ENCODE results near the gene PLEKHM2. TPM values are rescaled to one million over a fixed set of nuclear protein-coding genes. Genes with fewer than 3 reads are reported as not detected.

The PLEKHM2 gene
- total RNA-seq, 1 experiment from 2014 or later, result 45.9 TPM

DNA sequence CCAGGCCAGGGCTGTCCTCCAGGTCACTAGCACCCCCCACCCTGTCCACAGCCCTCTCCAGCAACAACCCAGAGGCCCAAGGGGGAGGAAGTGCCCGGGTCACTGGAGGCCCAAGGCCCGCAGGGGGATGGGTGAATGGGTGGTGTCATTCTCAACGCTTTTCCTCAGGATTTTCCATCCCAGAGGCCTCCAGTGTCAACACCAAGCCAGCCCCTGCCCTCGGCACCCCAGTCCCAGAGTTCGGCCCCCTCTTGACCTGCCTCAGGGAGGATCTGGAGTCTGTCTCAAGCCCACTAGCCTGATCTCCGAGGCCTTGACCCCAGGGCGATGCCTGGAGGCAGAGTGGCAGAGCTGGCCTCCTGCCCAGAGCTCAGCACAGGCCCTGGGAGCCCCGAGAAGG is 63.3 kb downstream of the PLEKHM2 start:
- TF ChIP-seq CTCF (conservative IDR thresholded peaks at IDR 0.05), result no peak
- no peak overlapping the region for H3K9ac ChIP-seq (ENCODE audit: extremely low read depth, insufficient read length, low read length)
- no peak overlapping the region for H2AK5ac ChIP-seq (ENCODE audit: insufficient read length, low read length)
- no CpG with 5 or more reads among the region's 8 CpGs for WGBS (ENCODE audit: extremely low coverage, insufficient read length, low lambda C conversion rate)
- H3K79me1 ChIP-seq (ENCODE audit: insufficient read depth, low read depth, low read length, poor library complexity, severe bottlenecking), result no peaks in the 10 kb centered on the region
- Mint-ChIP-seq H3K4me1 (peaks cover 5 to 7% of the 10 kb centered on the region in 2 experiments; a peak in 2 of 4 replicates), H3K27me3 (ENCODE audit: low read depth) (peaks cover 5% of the 10 kb centered on the region), H3K9me3 (no peaks in the 10 kb centered on the region), H3K36me3 (ENCODE audit: insufficient read depth in 1 of 3, low read depth in 3 of 3) (no peaks in the 10 kb centered on the region; a peak in 1 of 7 replicates), H3K4me3 (no peak overlapping the region), H3K27ac (no peak overlapping the region)
- no peaks in the 10 kb centered on the region for H3K9me3 ChIP-seq (ENCODE audit: control insufficient read depth, low read depth, low read length)
- no peaks in the 10 kb centered on the region for H3K23me2 ChIP-seq (ENCODE audit: insufficient read length, low read depth, low read length, poor library complexity, severe bottlenecking)
- no peak overlapping the region for H4K8ac ChIP-seq (replicated peaks; ENCODE audit: insufficient read length, low read depth, low read length)
- H3K4me2 ChIP-seq (ENCODE audit: insufficient read depth, insufficient read length, low read length), result no peak overlapping the region
- no peak overlapping the region for H3K23ac ChIP-seq (ENCODE audit: insufficient read length, low read depth, low read length)
- no peaks in the 10 kb centered on the region; the same call in 1 of the 2 replicates for H3K4me1 ChIP-seq (ENCODE audit: insufficient read depth, low read length)
- no peaks in the 10 kb centered on the region for H3K79me2 ChIP-seq (ENCODE audit: insufficient read depth, low read length)
- no peak overlapping the region for H4K5ac ChIP-seq (ENCODE audit: insufficient read length, low read depth, low read length)
- H2AFZ ChIP-seq (ENCODE audit: low read length), result no peak overlapping the region
- no peak overlapping the region for H3K4ac ChIP-seq (ENCODE audit: low read depth, low read length)
- no peak overlapping the region for H3K18ac ChIP-seq (ENCODE audit: insufficient read length, low read depth, low read length)
- H2BK20ac ChIP-seq (ENCODE audit: low read depth, low read length, poor library complexity, severe bottlenecking), result no peak overlapping the region
- no peak overlapping the region for H2BK5ac ChIP-seq (ENCODE audit: insufficient read length, low read length)
- no peak overlapping the region for H2BK15ac ChIP-seq (ENCODE audit: low read depth, low read length)
- no peak overlapping the region for H3T11ph ChIP-seq (ENCODE audit: low read length)
- no peak overlapping the region for H3K14ac ChIP-seq (ENCODE audit: insufficient read depth, low read length)
- no peaks in the 10 kb centered on the region for H4K20me1 ChIP-seq (ENCODE audit: control insufficient read depth, insufficient read depth, insufficient read length)
- DNase-seq, result no peak
- no peak overlapping the region for H2BK120ac ChIP-seq (ENCODE audit: low read depth, low read length, poor library complexity, severe bottlenecking)
- H3K27me3 ChIP-seq (ENCODE audit: insufficient read depth, low read length), result no peaks in the 10 kb centered on the region
- H2BK12ac ChIP-seq (ENCODE audit: insufficient read length, low read depth, low read length), result no peak overlapping the region
- no peak overlapping the region for H3K56ac ChIP-seq (ENCODE audit: insufficient read length, low read depth, low read length)
- H3K27ac ChIP-seq (ENCODE audit: insufficient read length, low read depth, low read length), result no peak overlapping the region
- no peak overlapping the region for H4K91ac ChIP-seq (ENCODE audit: insufficient read length, low read depth, low read length)
